Parathyroid adenoma (tissue), 2 donors: ENCODE results near the gene CEP72.

Experiments used
- H2AFZ ChIP-seq: fragments of 300-600 bp; sonication (generic); one replicate; pipeline ENCODE4 v1.7.0; 2017; ENCODE audit warnings: antibody characterized with exemption, mild to moderate bottlenecking
- H3K27ac ChIP-seq: fragments of 300-600 bp; sonication (generic); one replicate; pipeline ENCODE4 v1.7.0; 2017
- H3K27me3 ChIP-seq: fragments of 300-600 bp; sonication (generic); one replicate; pipeline ENCODE4 v1.7.0; 2017; ENCODE audit warnings: low read length; ENCODE audit not compliant: control insufficient read depth, insufficient read depth
- H3K36me3 ChIP-seq: fragments of 300-600 bp; sonication (generic); one replicate; pipeline ENCODE4 v1.7.0; 2017; ENCODE audit warnings: low read length; ENCODE audit not compliant: control insufficient read depth, insufficient read depth
- H3K4me1 ChIP-seq: fragments of 300-600 bp; sonication (generic); one replicate; pipeline ENCODE4 v1.7.0; 2017; ENCODE audit warnings: control low read depth
- H3K4me2 ChIP-seq: fragments of 300-600 bp; sonication (generic); one replicate; pipeline ENCODE4 v1.7.0; 2017; ENCODE audit warnings: low read length
- H3K4me3 ChIP-seq: fragments of 300-600 bp; sonication (generic); one replicate; pipeline ENCODE4 v1.7.0; 2017; ENCODE audit warnings: low read depth, low read length
- H3K79me2 ChIP-seq: fragments of 300-600 bp; sonication (generic); one replicate; pipeline ENCODE4 v1.7.0; 2017; ENCODE audit warnings: control low read depth
- H3K9ac ChIP-seq: fragments of 300-600 bp; sonication (generic); one replicate; pipeline ENCODE4 v1.7.0; 2017; ENCODE audit warnings: mild to moderate bottlenecking
- H3K9me3 ChIP-seq: fragments of 300-600 bp; sonication (generic); one replicate; pipeline ENCODE4 v1.7.0; 2017; ENCODE audit warnings: low read length; ENCODE audit not compliant: control insufficient read depth
- CTCF ChIP-seq: fragments of 300-600 bp; sonication (generic); IDR thresholded peaks from one replicate; pipeline ENCODE4 v1.7.0; 2017; ENCODE audit warnings: antibody characterized with exemption, mild to moderate bottlenecking
- donor health status: primary hyperparathyroidism.

Gene CEP72

GRCh38 chr5:674630-675011 lies 62.5 kb downstream of the CEP72 start:
- no peak for TF ChIP-seq CTCF
- H2AFZ ChIP-seq, result no peak overlapping the region
- H3K36me3 ChIP-seq, result no peaks in the 10 kb centered on the region
- H3K4me3 ChIP-seq, result no peak overlapping the region
- H3K27me3 ChIP-seq, result no peaks in the 10 kb centered on the region
- H3K9me3 ChIP-seq, result no peaks in the 10 kb centered on the region
- no peaks in the 10 kb centered on the region for H3K79me2 ChIP-seq
- H3K4me1 ChIP-seq, result peaks cover 19% of the 10 kb centered on the region
- H3K9ac ChIP-seq, result no peak overlapping the region
- H3K4me2 ChIP-seq, result no peak overlapping the region
- H3K27ac ChIP-seq, result no peak overlapping the region

- no peak overlapping the region for H3K4me3 ChIP-seq
- no peaks in the 10 kb centered on the region for H3K27me3 ChIP-seq
- no peak overlapping the region for H3K27ac ChIP-seq
- no peak overlapping the region for H3K9ac ChIP-seq
- H3K79me2 ChIP-seq, result no peaks in the 10 kb centered on the region
- H3K4me2 ChIP-seq, result no peak overlapping the region
- no peak for TF ChIP-seq CTCF
- H3K36me3 ChIP-seq, result no peaks in the 10 kb centered on the region
- H3K4me1 ChIP-seq, result peaks cover 19% of the 10 kb centered on the region
- no peak overlapping the region for H2AFZ ChIP-seq
- no peaks in the 10 kb centered on the region for H3K9me3 ChIP-seq
Measured at GRCh38 chr5:675111-675870, 63.2 kb downstream of the CEP72 start.

- no peak for TF ChIP-seq CTCF
- Histone ChIP-seq H3K4me2 (no peak overlapping the region), H3K9ac (no peak overlapping the region), H3K27ac (no peak overlapping the region), H3K79me2 (no peaks in the 10 kb centered on the region), H3K9me3 (no peaks in the 10 kb centered on the region), H3K36me3 (no peaks in the 10 kb centered on the region), H3K4me1 (peaks cover 19% of the 10 kb centered on the region), H2AFZ (no peak overlapping the region), H3K27me3 (no peaks in the 10 kb centered on the region), H3K4me3 (no peak overlapping the region)
Measured at GRCh38 chr5:675871-676698, 63.9 kb downstream of the CEP72 start.

- H3K4me1 ChIP-seq, result peaks cover 16% of the 10 kb centered on the region
- no peak overlapping the region for H3K9ac ChIP-seq
- H3K36me3 ChIP-seq, result no peaks in the 10 kb centered on the region
Measured at GRCh38 chr5:676699-677076, 64.5 kb downstream of the CEP72 start.

More at GRCh38 chr5:676699-677076, 64.5 kb downstream of the CEP72 start:
- H3K4me2 ChIP-seq, result no peak overlapping the region
- no peaks in the 10 kb centered on the region for H3K9me3 ChIP-seq
- no peak overlapping the region for H3K4me3 ChIP-seq
- H3K79me2 ChIP-seq, result no peaks in the 10 kb centered on the region
- H3K27ac ChIP-seq, result no peak overlapping the region
- TF ChIP-seq CTCF, result no peak
- H2AFZ ChIP-seq, result no peak overlapping the region
- no peaks in the 10 kb centered on the region for H3K27me3 ChIP-seq
